Measurements from ENCODE around the gene SEC22A.

DNA sequence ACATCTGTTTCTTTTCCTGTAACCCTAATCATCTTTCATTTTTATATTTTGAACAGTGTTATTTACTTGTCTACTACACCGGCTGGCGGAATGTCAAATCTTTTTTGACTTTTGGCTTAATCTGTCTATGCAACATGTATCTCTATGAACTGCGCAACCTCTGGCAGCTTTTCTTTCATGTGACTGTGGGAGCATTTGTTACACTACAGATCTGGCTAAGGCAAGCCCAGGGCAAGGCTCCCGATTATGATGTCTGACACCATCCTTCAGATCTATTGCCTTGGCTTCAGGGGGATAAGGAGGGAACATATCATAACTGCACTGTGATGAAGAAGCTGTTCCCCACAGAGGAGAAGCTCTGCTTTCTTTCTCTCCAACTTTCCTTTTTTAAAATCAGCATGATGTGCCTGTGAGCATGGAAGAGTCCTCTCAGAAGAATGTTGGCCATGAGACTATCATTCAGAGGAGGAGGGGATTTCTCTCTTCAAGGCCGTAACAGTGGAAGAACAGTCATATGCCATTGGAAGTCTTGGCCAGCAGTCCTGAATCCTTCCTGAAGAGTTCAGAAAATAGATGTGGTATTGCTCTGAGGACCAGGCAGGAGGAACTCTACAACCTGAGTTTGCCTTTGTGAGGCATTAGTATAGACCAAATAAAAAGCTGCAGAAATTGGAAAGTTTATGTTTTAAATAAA, 69.9 kb downstream of the SEC22A start:
- TF ChIP-seq, protein P1, sequence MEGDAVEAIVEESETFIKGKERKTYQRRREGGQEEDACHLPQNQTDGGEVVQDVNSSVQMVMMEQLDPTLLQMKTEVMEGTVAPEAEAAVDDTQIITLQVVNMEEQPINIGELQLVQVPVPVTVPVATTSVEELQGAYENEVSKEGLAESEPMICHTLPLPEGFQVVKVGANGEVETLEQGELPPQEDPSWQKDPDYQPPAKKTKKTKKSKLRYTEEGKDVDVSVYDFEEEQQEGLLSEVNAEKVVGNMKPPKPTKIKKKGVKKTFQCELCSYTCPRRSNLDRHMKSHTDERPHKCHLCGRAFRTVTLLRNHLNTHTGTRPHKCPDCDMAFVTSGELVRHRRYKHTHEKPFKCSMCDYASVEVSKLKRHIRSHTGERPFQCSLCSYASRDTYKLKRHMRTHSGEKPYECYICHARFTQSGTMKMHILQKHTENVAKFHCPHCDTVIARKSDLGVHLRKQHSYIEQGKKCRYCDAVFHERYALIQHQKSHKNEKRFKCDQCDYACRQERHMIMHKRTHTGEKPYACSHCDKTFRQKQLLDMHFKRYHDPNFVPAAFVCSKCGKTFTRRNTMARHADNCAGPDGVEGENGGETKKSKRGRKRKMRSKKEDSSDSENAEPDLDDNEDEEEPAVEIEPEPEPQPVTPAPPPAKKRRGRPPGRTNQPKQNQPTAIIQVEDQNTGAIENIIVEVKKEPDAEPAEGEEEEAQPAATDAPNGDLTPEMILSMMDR (IDR thresholded peaks at IDR 0.05), result no peak
- TF ChIP-seq EP300 (IDR thresholded peaks at IDR 0.05) (no peak), POLR2A (IDR thresholded peaks at IDR 0.05) (no peak), POLR2AphosphoS5 (IDR thresholded peaks at IDR 0.05) (peak in 1 of 4 donors; percentile 19)
